KMS-11 (cell line): ENCODE measurements around the gene CDS1.

Source experiments
- H2AFZ ChIP-seq: fragments of 200-600 bp; sonication (generic); 2 replicates; pipeline ENCODE4 v1.6.1; 2016; ENCODE audit warnings: antibody characterized with exemption, mixed run types, low read depth
- H3K27ac ChIP-seq: fragments of 200-600 bp; sonication (generic); 2 replicates; pipeline ENCODE4 v1.6.1; 2016; ENCODE audit warnings: mild to moderate bottlenecking, mixed run types
- H3K27me3 ChIP-seq: fragments of 200-600 bp; sonication (generic); 2 replicates; pipeline ENCODE4 v1.6.1; 2017; ENCODE audit warnings: mild to moderate bottlenecking, low read depth, mixed run types, moderate library complexity; ENCODE audit not compliant: insufficient read depth
- H3K36me3 ChIP-seq: fragments of 200-600 bp; sonication (generic); 2 replicates; pipeline ENCODE4 v1.6.1; 2017; ENCODE audit warnings: mild to moderate bottlenecking, mixed run types; ENCODE audit not compliant: insufficient read depth
- H3K4me1 ChIP-seq: fragments of 200-600 bp; sonication (generic); 2 replicates; pipeline ENCODE4 v1.6.1; 2016; ENCODE audit warnings: mild to moderate bottlenecking, low read depth, mixed run types; ENCODE audit not compliant: poor library complexity, severe bottlenecking
- H3K4me2 ChIP-seq: fragments of 200-600 bp; sonication (generic); 2 replicates; pipeline ENCODE4 v1.7.0; 2016; ENCODE audit warnings: mild to moderate bottlenecking, mixed run types
- H3K4me3 ChIP-seq: fragments of 200-600 bp; sonication (generic); IDR thresholded peaks from 2 replicates; pipeline ENCODE4 v1.6.1; 2017; ENCODE audit warnings: low read depth, low read length, mixed read lengths; ENCODE audit not compliant: insufficient read depth
- H3K79me2 ChIP-seq: fragments of 200-600 bp; sonication (generic); 2 replicates; pipeline ENCODE4 v1.6.1; 2016; ENCODE audit warnings: low read depth, mixed run types; ENCODE audit not compliant: insufficient read depth
- H3K9ac ChIP-seq: fragments of 200-600 bp; sonication (generic); 2 replicates; pipeline ENCODE4 v1.6.1; 2016; ENCODE audit warnings: mild to moderate bottlenecking, mixed run types
- H4K20me1 ChIP-seq: fragments of 200-600 bp; sonication (generic); 2 replicates; pipeline ENCODE4 v1.6.1; 2016; ENCODE audit warnings: mild to moderate bottlenecking, mixed run types; ENCODE audit not compliant: insufficient read depth
- TF ChIP-seq, protein P1 (sequence below): fragments of 200-600 bp; sonication (generic); conservative IDR thresholded peaks from 2 replicates; pipeline ENCODE4 v1.6.1; 2017; ENCODE audit warnings: low read depth, mild to moderate bottlenecking, antibody characterized with exemption, low read length, moderate library complexity, mixed read lengths

CDS1 gene

DNA sequence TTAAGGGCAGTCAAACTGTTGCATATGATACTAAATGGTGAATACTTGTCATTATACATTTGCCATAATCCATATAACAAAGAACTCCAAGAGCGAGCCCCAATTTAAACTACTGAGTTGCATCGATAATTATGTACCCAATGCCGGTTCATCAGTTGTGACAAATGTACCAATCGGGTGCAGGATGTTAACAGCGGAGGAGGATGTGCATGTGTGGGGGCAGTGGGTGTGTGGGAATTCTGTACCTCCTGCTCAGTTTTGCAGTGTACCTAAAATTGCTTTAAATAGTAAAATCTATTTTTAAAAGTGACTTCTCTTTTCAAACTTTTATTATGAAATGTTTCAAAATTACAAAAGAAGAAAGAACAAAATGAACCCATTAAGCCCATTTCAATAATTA, 20.8 kb upstream of the CDS1 start:
- Histone ChIP-seq H3K27me3 (no peaks in the 10 kb centered on the region), H4K20me1 (no peaks in the 10 kb centered on the region), H3K9ac (no peak overlapping the region), H3K4me3 (no peak overlapping the region), H2AFZ (no peak overlapping the region), H3K27ac (no peak overlapping the region), H3K4me1 (no peaks in the 10 kb centered on the region), H3K4me2 (no peak overlapping the region), H3K79me2 (no peaks in the 10 kb centered on the region), H3K36me3 (no peaks in the 10 kb centered on the region)
- TF ChIP-seq, protein P1, sequence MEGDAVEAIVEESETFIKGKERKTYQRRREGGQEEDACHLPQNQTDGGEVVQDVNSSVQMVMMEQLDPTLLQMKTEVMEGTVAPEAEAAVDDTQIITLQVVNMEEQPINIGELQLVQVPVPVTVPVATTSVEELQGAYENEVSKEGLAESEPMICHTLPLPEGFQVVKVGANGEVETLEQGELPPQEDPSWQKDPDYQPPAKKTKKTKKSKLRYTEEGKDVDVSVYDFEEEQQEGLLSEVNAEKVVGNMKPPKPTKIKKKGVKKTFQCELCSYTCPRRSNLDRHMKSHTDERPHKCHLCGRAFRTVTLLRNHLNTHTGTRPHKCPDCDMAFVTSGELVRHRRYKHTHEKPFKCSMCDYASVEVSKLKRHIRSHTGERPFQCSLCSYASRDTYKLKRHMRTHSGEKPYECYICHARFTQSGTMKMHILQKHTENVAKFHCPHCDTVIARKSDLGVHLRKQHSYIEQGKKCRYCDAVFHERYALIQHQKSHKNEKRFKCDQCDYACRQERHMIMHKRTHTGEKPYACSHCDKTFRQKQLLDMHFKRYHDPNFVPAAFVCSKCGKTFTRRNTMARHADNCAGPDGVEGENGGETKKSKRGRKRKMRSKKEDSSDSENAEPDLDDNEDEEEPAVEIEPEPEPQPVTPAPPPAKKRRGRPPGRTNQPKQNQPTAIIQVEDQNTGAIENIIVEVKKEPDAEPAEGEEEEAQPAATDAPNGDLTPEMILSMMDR, result no peak

DNA sequence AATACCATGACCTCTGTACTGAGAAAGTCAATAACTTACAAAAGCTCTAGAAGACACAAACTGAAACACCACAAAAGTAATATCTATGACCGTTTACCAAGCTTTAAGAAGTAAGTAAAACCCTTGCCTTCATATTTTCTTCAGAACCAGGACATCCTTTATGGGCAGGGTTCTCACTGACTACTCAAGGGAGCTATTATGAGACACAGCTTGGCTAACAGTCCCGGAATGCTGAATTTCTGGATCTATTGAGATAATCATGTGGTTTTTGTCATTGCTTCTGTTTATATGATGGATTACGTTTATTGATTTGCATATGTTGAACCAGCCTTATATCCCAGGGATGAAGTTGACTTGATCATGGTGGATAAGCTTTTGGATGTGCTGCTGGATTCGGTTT, 19.9 kb upstream of the CDS1 start:
- no peak overlapping the region for H3K9ac ChIP-seq
- H3K27me3 ChIP-seq, result no peaks in the 10 kb centered on the region
- no peaks in the 10 kb centered on the region for H3K4me1 ChIP-seq
- no peak overlapping the region for H2AFZ ChIP-seq
- no peak overlapping the region for H3K4me2 ChIP-seq
- TF ChIP-seq, protein P1, result no peak
- H3K79me2 ChIP-seq, result no peaks in the 10 kb centered on the region
- no peak overlapping the region for H3K27ac ChIP-seq
- no peaks in the 10 kb centered on the region for H4K20me1 ChIP-seq
- no peaks in the 10 kb centered on the region for H3K36me3 ChIP-seq
- no peak overlapping the region for H3K4me3 ChIP-seq

DNA sequence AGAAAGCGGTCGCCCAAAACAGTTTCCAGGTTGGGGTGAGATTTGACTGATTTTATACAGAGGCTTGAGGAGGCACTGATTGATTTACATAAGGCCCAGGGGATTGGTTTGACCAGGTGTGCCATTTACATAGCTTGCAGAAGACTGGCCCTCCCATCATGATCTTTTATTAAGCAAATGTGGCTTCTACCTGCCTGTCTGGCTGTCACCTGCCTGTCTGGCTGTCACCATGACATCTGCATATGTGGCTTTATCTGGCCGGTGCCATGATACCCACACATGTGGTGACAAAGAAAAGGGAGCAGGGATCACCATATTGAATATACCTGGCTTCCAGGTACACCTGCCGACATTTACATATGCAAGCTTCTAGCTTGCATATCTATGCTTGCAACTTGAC, 17.0 kb upstream of the CDS1 start:
- no peak overlapping the region for H3K9ac ChIP-seq
- H3K79me2 ChIP-seq, result no peaks in the 10 kb centered on the region
- H3K36me3 ChIP-seq, result no peaks in the 10 kb centered on the region
- TF ChIP-seq, protein P1, result no peak
- H2AFZ ChIP-seq, result no peak overlapping the region
- H3K4me3 ChIP-seq, result no peak overlapping the region
- no peaks in the 10 kb centered on the region for H4K20me1 ChIP-seq
- H3K4me1 ChIP-seq, result no peaks in the 10 kb centered on the region
- no peak overlapping the region for H3K27ac ChIP-seq
- H3K4me2 ChIP-seq, result no peak overlapping the region
- H3K27me3 ChIP-seq, result no peaks in the 10 kb centered on the region

DNA sequence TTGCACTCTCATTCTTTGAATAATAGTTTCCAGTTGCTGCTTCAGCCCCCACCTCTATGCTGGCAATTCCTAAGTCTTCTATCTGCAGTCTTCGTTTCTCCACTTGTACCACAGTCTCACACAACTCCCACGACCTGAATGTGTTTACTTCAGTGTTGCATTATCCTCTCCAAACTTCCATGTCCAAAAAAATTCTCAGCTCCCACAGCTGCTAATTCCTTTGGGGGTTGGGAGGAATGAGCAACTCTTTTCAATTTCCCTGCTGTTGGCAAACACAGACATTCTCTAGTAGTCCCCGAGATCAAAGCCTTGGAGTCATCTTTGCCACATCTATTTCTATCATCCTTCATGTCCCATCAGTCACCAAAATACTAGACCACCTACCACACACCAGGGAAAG, 14.4 kb upstream of the CDS1 start:
- Histone ChIP-seq H3K4me2 (no peak overlapping the region), H3K27ac (no peak overlapping the region), H4K20me1 (no peaks in the 10 kb centered on the region), H3K79me2 (no peaks in the 10 kb centered on the region), H3K27me3 (no peaks in the 10 kb centered on the region), H3K36me3 (no peaks in the 10 kb centered on the region), H3K4me3 (no peak overlapping the region), H3K4me1 (no peaks in the 10 kb centered on the region), H2AFZ (no peak overlapping the region), H3K9ac (no peak overlapping the region)
- TF ChIP-seq, protein P1, result no peak

DNA sequence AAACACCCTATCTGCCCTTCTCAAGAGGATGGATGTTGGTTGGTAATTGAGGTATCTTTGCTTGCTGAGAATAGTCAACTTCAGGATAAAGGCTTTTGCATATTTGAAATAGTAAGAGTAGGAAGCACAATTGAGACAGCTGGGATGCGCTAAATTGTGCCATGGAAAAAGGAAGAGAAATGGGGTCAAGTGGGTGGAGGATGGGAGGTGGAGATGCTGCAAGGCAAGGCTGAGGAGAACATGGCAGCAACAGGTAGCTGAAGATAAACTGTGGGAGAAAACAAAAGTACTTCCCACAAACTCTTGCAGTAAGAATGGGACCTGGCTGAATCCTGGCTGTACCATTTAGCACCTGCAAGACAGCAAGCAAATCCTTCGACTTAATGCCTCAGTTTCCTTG, 13.9 kb upstream of the CDS1 start:
- H3K4me2 ChIP-seq, result no peak overlapping the region
- TF ChIP-seq, protein P1, result no peak
- no peaks in the 10 kb centered on the region for H3K4me1 ChIP-seq
- no peaks in the 10 kb centered on the region for H3K79me2 ChIP-seq
- no peaks in the 10 kb centered on the region for H3K36me3 ChIP-seq
- no peaks in the 10 kb centered on the region for H4K20me1 ChIP-seq
- no peak overlapping the region for H3K27ac ChIP-seq
- H2AFZ ChIP-seq, result no peak overlapping the region
- H3K9ac ChIP-seq, result no peak overlapping the region
- no peaks in the 10 kb centered on the region for H3K27me3 ChIP-seq
- no peak overlapping the region for H3K4me3 ChIP-seq
